SK-N-MC (cell line): ENCODE data around the gene SH3PXD2A.

ENCODE experiments used
- EZH2 ChIP-seq: fragments of 200-600 bp; sonication (generic); IDR thresholded peaks from one replicate; pipeline ENCODE4 v1.6.1; 2017; ENCODE audit warnings: antibody characterized with exemption
- FOXP2 ChIP-seq: optimal IDR thresholded peaks from 2 replicates; pipeline ENCODE3; 2011; ENCODE audit warnings: mild to moderate bottlenecking, moderate library complexity; ENCODE audit not compliant: insufficient read depth; ENCODE audit errors: extremely low read length, control extremely low read depth
- POLR2AphosphoS5 ChIP-seq: IDR thresholded peaks from 2 replicates; pipeline ENCODE4 v1.6.1; 2012; ENCODE audit warnings: mild to moderate bottlenecking, low read depth, low read length, borderline replicate concordance

GRCh38 chr10:103666762-103667150, 188.6 kb downstream of the SH3PXD2A start:
- no peak for TF ChIP-seq EZH2
- TF ChIP-seq POLR2AphosphoS5 = no peak
- no peak for TF ChIP-seq FOXP2
